SKM-1 (cell line): ENCODE data around the gene ERI3.

Experiments used
- DNase-seq: peaks from one replicate; lab custom pipeline; 2025; ENCODE audit not compliant: unreplicated experiment; lab: John Stamatoyannopoulos, UW

Gene ERI3

DNA sequence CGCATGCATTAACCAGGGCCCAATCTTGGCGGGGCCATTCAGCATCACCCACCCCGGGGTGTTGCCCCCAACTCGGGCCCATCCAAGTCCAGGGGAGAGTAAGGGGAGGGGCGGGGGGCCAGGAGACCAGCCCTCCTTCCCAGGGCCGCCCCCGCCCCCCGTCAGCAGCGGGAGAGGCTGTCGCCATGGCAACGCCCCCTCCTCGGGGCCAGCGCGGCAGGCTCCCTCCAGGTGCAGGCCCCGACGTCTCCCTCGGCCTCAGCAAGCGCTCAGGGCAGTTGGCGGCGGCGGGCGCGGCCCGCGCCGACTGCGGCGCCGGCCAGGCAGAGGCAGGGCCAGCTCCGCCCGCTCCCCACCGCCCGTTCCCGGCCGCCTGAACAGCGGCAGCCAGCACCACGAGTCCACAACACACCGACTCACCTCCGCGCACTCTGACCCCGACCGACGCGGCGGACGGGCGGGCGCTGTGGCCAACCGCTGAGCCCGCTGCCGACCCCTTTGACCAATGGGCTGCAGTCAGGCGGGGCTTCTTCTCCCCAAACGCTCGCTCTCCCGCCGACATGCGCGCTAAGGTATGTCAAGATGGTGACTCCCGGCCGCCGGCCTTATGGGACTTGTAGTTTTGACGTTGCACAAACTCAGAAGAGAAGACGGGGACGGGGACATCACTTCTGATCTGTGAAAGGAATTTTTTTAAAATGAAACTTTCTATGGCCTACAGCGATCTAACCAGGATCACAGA lies at the start of gene ERI3:
Gene ERI3 (minus strand): TSS at position 418 of the 742 bp plus-strand sequence. CDS start 231 bp downstream, at position 187.
- DNase-seq = peak; percentile 93

GRCh38 chr1:44401256-44402228 lies 46.5 kb upstream of the ERI3 start:
- no peak for DNase-seq

DNA sequence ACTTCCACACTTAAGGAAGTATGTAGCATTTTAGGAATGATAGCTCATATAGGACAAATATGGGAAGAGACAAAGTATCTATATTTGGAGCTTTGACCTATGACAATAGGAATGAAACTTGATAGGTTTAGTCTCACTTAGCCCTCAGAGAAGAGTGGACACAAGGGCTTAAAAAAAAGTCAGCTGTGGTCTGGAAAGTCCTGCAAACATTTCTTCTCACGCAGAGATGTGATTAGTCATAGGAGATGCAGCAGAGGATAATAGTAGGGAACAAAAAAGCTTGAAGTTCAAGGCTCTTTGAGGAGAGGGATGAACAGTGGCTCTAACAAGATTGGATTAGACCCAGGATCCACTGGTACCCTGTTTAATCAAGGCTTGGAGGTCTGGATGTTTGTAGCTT lies 35.2 kb upstream of the ERI3 start:
- DNase-seq = no peak

DNA sequence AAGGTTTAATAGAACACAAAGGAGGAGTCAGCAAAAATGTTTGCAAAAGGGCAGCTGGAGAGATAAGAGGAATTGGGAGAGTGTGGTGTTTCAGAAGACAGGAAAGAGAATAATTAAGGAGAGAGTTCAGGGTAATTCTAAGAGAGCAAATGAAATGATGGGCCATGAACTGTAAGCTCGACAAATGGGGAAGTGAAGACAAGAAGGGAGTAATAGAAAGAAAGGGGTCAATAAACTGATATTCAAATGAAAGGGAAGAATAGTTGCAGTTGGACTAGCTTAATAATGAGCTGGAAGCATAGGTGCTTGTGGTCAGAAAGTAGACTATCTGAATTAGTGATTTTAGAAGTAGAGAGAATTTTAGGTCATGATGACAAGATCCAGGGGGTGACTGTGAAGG lies 34.4 kb upstream of the ERI3 start:
- no peak for DNase-seq

GRCh38 chr1:44388551-44388950 lies 33.5 kb upstream of the ERI3 start:
- no peak for DNase-seq

- no peak for DNase-seq
These were observed 25.7 kb upstream of the ERI3 start for GRCh38 chr1:44380666-44381177.

- DNase-seq = peak; percentile 5
These were observed 23.1 kb upstream of the ERI3 start for GRCh38 chr1:44377925-44378784.

- no peak for DNase-seq
These were observed 20.5 kb upstream of the ERI3 start for GRCh38 chr1:44375547-44375946.

DNA sequence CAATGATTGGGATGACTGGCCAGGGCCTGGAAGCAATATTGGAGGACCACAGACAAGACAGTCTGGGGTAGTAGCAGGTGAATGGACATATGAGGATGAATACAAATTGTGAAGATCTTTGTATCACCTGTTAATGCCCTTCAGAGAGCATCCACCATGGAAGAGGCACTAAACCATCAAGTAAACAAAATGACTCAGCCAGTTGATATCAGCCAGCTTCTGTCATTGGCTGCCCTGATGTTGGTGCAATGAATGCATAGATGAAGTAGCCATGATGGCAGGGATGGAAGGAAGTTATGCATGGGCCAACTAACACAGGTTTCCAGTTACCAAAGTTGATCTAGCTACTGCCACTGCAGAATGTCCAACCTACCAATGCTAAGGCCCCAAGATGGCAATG lies 16.1 kb upstream of the ERI3 start:
- no peak for DNase-seq

- no peak for DNase-seq
These were observed 13.6 kb upstream of the ERI3 start for GRCh38 chr1:44368471-44369151.

DNA sequence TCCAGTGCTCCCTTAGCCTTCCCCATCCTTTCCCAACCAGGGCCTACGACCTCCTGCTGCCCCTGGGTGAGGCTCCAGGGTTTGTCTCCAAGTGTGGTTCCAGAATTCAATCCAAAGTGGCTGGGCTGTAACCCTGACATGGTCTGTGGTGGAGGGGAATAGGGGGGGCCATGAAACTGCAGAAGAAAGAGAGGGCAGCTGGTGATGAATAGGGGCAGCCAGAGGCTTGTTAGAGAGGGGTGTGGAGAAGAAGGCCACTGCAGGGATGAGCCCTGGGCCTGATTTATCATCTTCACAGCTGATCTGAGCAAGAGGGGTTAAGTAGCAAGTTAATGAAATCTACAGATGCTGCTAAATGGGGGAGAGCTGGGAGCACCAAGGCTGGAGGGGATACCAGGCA lies 12.9 kb upstream of the ERI3 start:
- no peak for DNase-seq

- peak; percentile 4 for DNase-seq
These were observed 11.4 kb upstream of the ERI3 start for GRCh38 chr1:44366371-44366975.

- no peak for DNase-seq
These were observed 6.4 kb upstream of the ERI3 start for GRCh38 chr1:44361478-44361877.

- no peak for DNase-seq
These were observed 4.3 kb upstream of the ERI3 start for GRCh38 chr1:44359234-44359935.

- no peak for DNase-seq
These were observed 2.7 kb upstream of the ERI3 start for GRCh38 chr1:44357710-44358109.

DNA sequence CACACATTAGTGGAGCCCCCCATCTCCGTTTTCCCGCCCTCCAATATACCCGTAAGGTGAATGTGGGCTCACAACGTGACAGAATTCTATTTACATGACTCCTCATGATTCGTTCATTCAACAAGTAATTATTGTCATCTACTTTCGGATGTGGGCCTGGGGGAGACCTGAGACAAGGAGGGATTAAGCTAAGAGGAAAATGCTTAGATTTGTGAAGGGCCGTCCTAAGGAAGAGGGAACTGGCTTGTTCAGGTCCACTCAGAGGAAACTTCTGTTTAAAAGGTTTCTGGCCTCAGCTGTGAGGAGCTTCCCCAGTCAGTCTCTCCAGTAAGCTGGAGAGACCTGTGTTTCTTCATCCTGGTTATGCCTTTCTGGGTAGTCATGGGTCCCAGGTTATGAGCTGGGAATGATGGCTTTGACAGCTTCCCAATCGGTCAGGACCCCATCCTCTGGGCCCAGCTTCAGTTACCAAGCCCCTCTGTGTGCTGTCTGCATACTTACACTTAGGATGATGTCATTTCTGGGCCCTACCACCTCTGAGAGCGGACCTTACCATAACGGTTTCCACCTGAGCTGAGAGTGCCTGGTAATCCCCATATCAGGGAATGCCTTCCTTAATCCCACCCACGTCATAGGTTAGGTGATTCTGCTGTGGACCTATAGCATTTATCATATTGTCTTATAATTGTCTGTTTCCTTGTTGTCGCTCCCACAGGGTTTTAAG lies 687 bp upstream of the ERI3 start:
- no peak for DNase-seq

DNA sequence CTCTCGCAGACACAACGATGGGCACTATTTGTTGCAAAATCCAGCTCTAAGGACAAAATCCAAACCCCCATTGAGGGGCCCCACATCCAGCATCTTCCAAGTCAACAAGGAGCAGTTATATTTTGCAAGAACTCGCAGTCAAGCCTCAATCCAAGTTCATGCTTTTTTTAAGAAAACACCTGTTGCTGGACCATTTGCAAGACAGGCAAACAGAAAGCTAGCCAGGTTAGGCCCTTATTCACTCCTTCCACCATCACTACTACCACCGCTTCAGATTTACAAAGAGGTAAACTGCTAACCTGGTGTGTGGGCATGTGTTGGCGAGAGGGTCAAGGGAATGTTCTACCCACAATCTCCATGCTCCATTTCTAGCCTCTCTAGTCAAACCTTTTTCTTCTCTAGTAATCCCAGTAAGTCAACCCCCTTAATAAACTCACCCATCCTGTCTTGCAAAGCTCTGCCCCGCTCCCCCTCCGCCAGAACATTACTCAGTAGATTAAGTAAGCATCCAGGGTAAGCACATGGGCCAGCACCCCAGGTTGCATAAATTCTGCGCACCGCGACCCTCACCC lies 703 bp downstream of the ERI3 start:
- no peak for DNase-seq

- no peak for DNase-seq
These were observed 1.5 kb downstream of the ERI3 start for GRCh38 chr1:44353604-44354003.
